HG03520 (cell line): ENCODE data around the gene RAB40A.
"Not testable (repeated sequence)": the region's sequence is repeated elsewhere in the genome, so short reads cannot be mapped to it uniquely, and the experiment has no call there.

Experiments used
- ATAC-seq: cut with Tn5 transposase; IDR thresholded peaks from one replicate; pipeline ENCODE4 v1.9.1; 2021; ENCODE audit warnings: mild to moderate bottlenecking, moderate library complexity; ENCODE audit not compliant: unreplicated experiment

Gene RAB40A

GRCh38 chrX:103464774-103465117 is 54.5 kb downstream of the RAB40A start:
- peak; percentile 91 for ATAC-seq

GRCh38 chrX:103464072-103464773 is 55.1 kb downstream of the RAB40A start:
- ATAC-seq, result peak; percentile 70

- ATAC-seq, result no peak
Observed at GRCh38 chrX:103461156-103461555, 58.1 kb downstream of the RAB40A start.

GRCh38 chrX:103460001-103460755 is 59.1 kb downstream of the RAB40A start:
- not testable (repeated sequence) for ATAC-seq

GRCh38 chrX:103453655-103454054 is 65.6 kb downstream of the RAB40A start:
- ATAC-seq, result no peak
